Right forelimb (tissue), 1 donor: Measurements from ENCODE around the gene CABLES1.
"Not testable (repeated sequence)": the region's sequence is repeated elsewhere in the genome, so short reads cannot be mapped to it uniquely, and the experiment has no call there.

ENCODE experiments used
- DNase-seq: peaks from one replicate; pipeline ENCODE4 v3.0.0-alpha.2; 2018

The CABLES1 gene

GRCh38 chr18:23143016-23143814 lies 7.9 kb downstream of the CABLES1 start:
- peak; percentile 43 for DNase-seq

- peak; percentile 70 for DNase-seq
These were observed 8.6 kb downstream of the CABLES1 start for GRCh38 chr18:23143815-23144261.

GRCh38 chr18:23144640-23145039 lies 9.4 kb downstream of the CABLES1 start:
- DNase-seq, result no peak

- DNase-seq, result no peak
These were observed 10.3 kb downstream of the CABLES1 start for GRCh38 chr18:23145621-23146020.

- DNase-seq, result peak; percentile 18
These were observed 11.7 kb downstream of the CABLES1 start for GRCh38 chr18:23146861-23147469.

DNA sequence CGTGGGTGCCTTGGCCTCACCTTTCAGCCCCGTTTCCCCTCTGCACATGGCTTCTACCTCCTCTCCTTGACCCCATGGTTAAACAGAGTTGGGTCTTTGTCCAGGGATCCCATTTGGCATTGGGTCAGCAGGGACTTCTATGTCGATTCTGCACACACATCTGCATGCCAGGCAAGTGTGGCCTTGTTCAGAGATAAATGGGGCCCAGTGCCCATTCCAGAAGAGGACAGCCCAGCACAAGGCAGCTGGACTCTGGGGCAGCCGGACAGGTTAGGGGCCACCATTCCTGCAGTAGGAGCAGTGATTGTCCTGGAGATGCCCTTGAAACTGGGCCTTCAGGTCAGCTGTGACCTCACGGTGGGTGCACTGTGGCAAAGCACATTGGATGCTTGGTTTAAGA lies 13.1 kb downstream of the CABLES1 start:
- DNase-seq, result no peak

DNA sequence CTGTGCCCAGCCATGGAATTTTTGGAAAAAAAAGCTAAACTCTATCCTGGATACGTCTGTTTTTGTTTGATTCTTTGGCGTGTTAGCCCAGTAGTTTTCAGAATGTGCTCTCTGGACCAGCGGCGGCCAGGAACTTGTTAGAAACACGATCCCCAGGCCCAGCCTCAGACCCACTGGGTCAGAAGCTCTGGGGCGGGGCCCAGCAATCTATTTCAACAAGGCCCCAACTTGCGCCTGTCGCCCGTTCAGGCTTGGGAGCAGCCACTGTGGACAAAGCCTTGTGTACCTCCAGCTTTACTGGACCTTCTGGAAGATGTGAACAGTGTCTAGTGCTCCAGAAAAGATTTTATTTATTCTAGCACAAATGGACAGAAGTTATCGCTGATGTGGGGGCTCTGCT lies 14.3 kb downstream of the CABLES1 start:
- no peak for DNase-seq

DNA sequence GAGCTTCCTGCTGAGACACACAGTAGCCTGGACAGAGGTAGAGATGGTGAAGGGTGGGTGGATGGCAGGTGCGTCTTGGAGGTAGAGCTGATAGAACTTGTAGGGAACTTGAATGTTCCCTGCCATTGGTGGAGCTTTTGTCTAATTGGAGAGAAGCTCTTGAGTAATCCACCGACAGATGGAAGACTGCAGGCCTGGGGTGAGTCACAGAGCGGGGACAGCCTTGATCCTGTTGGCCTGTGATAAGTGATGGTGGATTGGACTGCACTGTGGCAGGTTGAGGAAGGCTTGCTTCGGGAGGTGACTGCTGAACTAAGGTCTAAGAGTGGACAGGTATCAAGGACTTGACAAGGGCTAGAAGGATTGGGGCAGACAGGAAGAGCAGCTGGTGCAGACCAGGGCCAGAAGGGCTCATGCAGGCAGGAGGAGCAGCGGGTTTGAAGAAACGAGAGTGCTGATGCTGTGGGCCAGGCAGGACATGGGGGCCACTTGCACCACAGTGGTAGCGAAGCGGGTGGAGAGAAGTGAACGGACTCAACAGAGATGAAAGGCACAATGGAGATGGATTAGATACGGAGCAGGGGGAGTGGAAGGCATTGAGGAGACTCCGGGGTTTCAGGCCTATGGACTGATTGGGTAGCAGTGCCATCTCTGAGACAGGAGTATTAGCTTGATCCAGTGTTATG lies 16.3 kb downstream of the CABLES1 start:
- no peak for DNase-seq

GRCh38 chr18:23154030-23154429 lies 18.7 kb downstream of the CABLES1 start:
- no peak for DNase-seq

- DNase-seq, result no peak
These were observed 19.7 kb downstream of the CABLES1 start for GRCh38 chr18:23154823-23155500.

GRCh38 chr18:23155537-23155936 lies 20.3 kb downstream of the CABLES1 start:
- DNase-seq, result no peak

- no peak for DNase-seq
These were observed 20.8 kb downstream of the CABLES1 start for GRCh38 chr18:23156134-23156533.

DNA sequence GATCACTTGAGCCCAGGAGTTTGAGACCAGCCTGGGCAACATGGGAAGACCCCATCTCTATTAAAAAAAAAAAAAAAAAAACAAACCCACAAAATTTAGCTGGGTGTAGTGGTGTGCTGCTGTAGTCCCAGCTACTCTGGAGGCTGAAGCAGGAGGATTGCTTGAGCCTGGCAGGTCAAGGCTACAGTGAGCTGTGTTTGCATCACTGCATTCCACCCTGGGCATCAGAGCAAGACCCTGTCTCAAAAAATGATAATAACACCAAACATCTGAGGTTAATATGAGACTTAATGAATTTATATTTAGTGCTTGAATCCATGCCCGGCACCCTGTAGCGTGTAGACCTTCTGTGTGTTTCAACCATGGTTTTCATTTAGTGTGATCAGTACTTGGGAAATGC lies 22.8 kb downstream of the CABLES1 start:
- no peak for DNase-seq

GRCh38 chr18:23158884-23159283 lies 23.6 kb downstream of the CABLES1 start:
- not testable (repeated sequence) for DNase-seq

DNA sequence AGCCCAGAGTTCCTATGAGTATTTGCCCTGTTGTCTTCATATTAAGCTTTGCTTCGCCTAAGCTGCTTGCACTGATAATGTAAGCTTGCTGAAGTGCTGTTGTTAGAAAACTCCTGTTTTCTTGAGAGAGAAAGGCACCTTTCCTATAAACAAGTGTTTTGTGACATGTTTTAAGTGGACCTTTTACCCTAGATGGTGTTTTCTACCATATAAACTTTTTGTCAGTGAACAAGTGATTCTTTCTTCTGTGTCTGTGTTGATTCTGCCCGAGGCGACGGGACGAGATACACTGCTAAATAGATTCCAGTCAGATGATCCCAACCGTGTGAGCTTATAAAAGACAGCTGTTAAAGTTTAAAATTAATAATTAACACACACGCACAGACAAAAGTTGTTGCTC lies 24.1 kb downstream of the CABLES1 start:
- no peak for DNase-seq

DNA sequence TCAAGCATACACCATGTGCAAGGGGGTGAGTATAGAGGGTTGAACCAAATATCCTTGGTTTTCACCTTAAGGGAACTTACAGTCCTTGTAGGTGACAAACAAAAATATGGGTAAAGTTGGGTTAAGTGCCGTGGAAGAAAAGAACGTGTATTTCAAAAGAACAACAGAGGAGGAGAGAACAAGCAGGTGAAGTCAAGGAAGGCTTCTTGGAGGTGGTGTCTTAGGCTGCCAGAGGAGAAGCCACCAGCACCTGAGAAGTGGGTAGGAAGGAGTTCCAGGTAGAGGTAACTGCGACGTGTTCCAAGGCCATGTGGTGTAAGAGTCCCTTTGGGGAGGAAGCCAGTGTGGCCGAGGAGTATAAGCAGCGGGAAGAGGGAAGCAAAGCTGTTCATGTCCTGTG lies 27.2 kb downstream of the CABLES1 start:
- no peak for DNase-seq

- DNase-seq, result no peak
These were observed 28.7 kb downstream of the CABLES1 start for GRCh38 chr18:23163786-23164533.

DNA sequence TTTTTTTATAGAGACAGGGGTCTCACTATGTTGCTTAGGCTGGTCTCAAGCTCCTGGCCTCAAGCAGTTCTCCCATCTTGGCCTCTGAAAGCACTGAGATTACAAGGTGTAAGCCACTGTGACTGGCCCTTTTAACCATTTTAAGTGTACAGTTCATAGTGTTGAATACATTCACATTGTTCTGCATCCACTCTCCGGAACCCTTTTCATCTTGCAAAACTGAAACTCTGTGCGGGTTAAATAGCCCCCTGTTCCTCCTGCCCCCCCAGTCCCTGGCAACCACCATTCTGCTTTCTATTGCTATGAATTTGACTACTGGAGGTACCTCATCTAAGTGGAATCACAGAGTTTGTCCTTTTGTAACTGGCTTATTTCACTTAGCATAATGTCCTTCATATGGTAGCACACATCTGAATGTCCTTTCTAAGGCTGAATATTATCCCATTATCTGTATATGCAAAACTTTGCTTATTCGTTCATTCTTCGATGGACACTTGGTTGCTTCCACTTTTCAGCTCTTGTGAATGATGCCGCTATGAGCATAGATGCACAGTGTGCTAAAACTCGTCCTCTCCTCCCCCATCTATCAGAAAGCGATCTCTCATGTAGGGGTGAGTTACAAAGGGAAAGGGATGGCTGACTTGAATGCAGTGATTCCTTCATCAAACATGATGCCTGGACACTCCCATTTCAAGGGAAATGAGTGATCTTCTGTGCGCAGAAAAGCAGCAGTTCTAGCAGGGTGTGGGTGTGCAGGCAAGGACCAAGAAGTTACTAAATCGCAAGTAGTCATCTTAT lies 30.2 kb downstream of the CABLES1 start:
- no peak for DNase-seq

- no peak for DNase-seq
These were observed 31.7 kb downstream of the CABLES1 start for GRCh38 chr18:23166891-23167541.

DNA sequence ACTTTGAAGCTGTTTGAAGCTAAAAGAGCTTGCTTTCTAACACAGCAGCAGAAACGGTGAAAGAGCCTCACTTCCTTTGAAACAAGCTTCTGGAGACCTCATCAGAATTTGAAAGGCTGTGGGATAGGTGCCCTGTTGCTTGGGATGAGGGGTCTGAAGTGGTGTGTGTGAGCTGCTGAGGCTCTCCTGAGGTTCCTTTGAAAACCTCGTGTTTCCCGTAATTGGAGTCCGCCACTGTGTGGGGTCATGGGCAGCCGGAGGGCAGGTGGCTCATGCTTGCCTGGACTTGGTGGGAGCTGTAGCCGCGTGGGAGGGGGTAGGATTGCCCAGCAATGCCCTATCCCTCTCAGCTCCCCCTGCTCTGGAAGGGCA lies 34.4 kb downstream of the CABLES1 start:
- DNase-seq, result no peak

DNA sequence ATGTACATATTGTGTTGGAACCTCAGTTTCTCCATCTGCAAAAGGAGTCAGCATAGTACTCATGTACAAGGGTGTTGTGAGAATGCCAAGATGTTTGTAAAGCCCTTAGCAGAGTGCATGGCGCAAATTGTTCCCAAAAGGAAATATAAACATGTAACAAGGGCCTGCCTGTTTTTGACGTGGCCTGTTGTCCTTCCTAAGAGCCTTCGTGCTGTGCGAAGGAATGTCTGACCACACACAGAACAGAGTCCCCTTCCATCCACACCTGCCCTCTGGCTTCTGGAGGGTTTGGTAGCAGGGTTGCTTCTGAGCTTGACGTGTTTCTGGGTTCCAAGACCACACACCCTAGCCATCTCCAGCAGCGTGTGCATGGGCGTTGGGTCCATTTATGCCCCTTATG lies 34.9 kb downstream of the CABLES1 start:
- no peak for DNase-seq
